Measurements from ENCODE around the gene NFE2. TPM values are rescaled to one million over a fixed set of nuclear protein-coding genes. Genes with fewer than 3 reads are reported as not detected.
A peak's percentile ranks its signal among the peaks of the same experiment; 100 is the strongest.
"Not testable (repeated sequence)": the region's sequence is repeated elsewhere in the genome, so short reads cannot be mapped to it uniquely, and the experiment has no call there.

NFE2 gene
- not detected in 2 replicates for total RNA-seq

DNA sequence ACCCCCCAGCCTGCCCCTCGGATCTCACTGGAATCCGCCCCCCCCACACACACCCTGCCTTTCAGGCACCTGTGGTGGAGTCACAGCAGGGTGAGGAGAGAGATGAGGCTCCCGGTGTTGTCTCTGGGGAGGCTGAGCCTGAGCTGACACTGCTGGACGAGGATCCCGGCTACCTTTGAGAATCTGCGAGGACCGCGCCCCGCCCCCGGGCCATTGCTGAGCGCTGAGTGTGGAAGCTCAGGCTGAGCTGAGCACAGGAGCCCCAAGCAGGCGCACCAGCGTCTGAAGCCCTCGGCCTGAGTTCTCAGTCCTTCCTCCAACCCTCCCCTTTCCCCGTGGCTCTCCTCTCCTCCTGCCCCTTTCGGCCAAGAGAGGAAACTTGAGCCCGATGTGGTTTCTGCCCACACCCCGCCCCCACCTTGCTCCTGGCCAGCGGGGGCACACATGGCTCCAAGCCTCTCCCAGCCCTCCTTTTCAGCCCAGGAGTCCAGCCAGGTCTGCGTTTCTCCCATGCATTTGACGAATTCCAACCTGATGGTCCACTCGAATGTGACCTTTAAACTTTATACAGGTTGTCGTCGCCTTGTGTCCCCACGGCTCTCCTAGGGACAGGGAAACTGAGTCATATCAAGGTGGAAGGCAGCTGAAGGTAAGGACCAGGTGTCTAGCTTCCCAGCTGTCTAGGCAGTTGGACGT, at the start of gene NFE2:
Gene NFE2 (minus strand): TSS at position 284 of the 696 bp plus-strand sequence. CDS start 5,767 bp downstream, outside the sequence.
- peak in 1 of 2 donors; percentile 19 for DNase-seq (ENCODE audit: low read depth in 2 of 2)

DNA sequence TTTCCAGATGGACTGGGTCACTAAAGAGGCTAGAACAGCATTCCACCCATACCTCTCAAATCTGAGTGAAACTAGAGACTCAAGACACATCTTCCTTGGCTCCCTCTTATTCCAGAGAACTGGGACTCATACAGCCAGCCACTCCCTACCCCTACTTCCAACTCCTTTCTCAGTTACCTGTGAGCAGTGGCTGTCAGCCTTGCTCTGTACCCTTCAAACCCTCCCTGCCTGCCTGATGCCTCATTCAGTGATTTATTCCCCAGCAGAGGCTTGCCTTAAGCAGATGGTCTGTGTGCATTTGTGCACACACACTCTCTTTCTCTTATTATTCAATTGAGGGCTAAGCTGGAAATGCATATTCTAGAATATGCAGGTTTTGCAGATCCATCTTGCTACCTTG, 48.9 kb upstream of the NFE2 start:
- DNase-seq (ENCODE audit: low read depth in 2 of 2), result no peak

- DNase-seq (ENCODE audit: low read depth in 2 of 2), result no peak
Observed at GRCh38 chr12:54349036-54349435, 48.2 kb upstream of the NFE2 start.

DNA sequence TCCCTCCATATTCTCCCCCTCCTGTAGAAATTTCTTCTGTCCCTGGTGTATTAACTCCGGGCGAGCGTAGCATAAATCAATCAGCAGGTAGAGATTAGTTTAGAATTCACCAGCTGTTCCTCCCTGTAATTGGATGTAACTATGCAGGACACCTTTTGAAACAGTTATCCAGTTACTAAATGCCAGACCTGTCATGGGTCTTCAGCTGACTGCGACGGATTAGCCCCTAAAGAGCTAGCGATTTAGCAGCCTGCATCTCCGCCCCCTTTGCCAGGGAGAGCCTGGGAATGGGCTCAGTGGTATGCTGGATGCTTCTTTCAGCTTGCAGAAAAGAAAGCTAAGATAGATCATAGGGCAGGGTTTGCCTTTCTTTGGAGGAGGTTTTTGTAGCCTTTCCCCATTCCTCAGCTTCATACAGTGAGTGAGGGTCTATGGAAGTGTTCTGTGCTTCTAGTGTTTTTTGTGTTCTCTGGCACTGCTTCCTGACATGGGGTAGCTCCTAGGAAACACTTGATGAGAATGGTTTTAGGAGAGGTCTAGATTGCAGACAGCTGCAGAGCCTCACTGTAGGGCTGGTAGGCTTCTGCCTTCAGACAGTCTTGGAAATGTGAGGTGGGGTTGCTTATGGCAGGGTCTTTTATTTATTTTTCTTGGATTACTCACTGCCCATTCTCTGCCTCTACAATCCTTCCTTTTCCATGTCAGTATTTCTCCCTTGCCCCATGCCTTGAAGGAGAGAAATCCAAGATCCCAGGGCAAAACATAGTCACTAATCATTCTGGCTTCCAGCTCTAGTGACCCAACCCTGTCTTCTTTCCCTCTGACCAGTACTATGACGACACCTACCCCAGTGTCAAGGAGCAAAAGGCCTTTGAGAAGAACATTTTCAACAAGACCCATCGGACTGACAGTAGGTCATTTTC, 40.8 kb upstream of the NFE2 start:
- DNase-seq (ENCODE audit: low read depth in 2 of 2), result no peak

DNA sequence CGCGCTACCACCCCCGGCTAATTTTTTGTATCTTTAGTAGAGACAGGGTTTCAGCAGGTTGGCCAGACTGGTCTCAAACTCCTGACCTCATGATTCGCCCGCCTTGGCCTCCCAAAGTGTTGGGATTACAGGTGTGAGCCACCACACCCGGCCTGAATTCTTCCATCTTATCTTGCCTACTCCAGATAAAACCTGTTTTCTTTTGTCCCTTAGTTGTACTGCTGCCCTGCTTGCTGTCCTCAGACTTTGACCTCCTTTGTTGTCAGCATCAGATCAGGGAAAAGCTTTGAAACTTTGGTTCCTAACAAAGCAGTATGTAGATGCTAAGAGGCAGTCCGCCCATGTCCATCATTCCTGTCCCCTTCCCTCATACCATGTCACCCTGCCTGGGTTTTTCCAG, 40.0 kb upstream of the NFE2 start:
- DNase-seq (ENCODE audit: low read depth in 2 of 2), result no peak

- DNase-seq (ENCODE audit: low read depth in 2 of 2), result no peak
Observed at GRCh38 chr12:54338698-54339296, 38.0 kb upstream of the NFE2 start.

GRCh38 chr12:54337854-54338650, 37.2 kb upstream of the NFE2 start:
- DNase-seq (ENCODE audit: low read depth in 2 of 2), result no peak

DNA sequence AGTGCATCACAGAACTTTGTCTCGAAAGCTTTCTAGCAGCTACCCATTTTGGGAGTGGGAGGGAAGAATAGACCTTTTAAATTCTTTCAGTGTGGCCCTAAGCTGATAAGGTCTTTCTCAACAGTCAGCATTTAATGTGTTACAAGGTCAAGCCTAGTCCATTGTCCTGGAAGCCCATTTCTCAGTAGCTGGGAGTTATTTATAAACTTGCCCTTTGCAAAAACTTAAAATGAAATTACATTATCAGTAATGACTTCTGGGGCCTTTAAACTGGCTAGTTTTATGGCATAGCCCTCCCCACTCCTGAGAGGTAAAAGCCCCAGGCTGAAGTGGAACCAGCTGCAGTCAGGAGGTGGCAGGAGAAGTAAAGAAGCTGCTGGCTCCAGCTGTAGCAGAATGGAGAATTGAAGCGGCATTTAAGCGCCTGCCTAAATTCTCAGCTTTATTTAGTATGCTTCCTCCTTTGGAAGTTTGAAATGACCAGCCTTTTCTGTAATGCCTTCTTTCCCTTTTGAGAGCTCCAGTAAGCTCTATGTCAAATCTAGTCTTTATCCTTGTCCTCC, 36.5 kb upstream of the NFE2 start:
- DNase-seq (ENCODE audit: low read depth in 2 of 2), result no peak

DNA sequence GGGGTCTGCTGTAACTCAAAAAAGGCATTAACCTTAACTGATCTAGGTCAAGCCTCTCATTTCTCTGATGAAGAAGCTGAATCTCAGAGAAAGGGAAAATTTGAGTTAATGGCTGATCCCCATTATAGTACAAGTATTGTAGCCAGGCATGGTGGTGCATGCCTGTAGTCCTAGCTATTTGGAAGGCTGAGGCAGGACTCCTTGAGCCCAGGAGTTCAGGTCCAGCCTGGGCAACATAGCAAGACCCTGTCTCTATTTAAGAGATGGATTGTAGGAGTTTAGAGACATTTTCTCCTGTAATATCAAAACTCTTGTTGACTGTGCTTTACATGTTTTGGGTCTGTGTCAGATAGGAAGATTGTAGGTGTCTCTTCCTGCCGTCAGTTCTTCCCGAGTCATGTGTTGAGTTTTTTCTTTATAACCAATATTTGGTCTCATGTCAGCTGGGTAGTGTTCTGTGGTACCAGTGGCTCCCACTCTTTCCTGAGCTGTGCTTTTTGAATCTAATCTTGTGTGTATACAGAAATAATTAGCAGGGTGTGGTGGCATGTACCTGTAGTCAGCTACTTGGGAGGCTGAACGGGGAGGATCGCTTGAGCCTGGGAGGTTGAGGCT, 32.7 kb upstream of the NFE2 start:
- DNase-seq (ENCODE audit: low read depth in 2 of 2), result no peak

DNA sequence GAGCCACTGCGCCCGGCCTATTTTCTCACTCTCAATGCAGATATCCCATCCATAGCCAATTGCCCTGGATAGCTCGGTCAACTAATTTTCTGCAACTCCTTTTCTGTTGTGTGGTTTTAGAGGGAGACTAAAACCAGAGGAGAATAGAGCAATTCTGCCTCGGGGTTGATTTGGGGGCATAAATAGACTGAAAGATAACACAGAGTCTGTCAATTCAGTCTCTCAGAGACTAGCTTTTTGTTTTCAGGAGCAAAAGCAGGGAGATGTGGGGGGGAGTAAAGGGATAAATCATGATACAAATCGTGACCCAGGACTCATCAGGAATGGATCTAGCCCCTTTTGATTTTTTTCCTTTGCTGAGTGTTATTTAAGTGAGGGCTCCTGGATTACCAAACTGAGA, 30.6 kb upstream of the NFE2 start:
- DNase-seq (ENCODE audit: low read depth in 2 of 2), result no peak

- no peak for DNase-seq (ENCODE audit: low read depth in 2 of 2)
Observed at GRCh38 chr12:54330442-54330841, 29.6 kb upstream of the NFE2 start.

- no peak for DNase-seq (ENCODE audit: low read depth in 2 of 2)
Observed at GRCh38 chr12:54329759-54330158, 28.9 kb upstream of the NFE2 start.

DNA sequence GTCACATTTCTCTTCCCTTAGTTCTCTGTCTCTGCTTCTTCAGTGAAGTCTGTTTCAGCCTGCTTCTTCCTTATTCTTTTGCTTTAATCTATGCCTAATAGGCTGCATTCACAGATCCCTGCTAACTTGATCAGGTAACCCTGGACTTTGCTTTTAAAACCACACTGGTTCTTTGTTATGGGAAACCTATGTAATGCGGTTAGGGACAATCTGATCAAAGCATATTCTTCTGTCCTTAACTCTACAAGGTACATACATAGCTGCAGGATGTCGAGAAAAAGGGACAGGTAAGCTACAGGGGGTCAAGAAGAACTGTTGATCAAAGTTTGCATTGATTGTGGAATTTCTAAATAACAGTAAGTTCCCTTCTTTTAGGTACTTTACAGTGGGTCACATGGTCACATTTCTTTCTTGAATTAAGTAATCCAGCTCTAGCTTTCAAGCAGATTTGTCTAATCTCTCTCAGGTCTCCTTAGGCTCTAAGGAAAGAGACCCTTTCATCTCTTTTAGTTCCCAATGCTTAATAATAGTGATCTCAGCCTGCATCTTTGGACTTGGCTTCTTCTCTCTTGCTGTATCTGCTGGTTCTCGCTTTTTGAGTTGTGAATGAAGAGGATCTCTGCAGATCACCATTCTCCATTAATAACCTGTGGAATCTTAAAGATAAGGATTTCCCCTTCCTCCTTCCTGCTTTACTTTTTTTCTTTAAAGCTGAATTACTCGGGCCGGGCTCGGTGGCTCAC, 28.0 kb upstream of the NFE2 start:
- no peak for DNase-seq (ENCODE audit: low read depth in 2 of 2)

DNA sequence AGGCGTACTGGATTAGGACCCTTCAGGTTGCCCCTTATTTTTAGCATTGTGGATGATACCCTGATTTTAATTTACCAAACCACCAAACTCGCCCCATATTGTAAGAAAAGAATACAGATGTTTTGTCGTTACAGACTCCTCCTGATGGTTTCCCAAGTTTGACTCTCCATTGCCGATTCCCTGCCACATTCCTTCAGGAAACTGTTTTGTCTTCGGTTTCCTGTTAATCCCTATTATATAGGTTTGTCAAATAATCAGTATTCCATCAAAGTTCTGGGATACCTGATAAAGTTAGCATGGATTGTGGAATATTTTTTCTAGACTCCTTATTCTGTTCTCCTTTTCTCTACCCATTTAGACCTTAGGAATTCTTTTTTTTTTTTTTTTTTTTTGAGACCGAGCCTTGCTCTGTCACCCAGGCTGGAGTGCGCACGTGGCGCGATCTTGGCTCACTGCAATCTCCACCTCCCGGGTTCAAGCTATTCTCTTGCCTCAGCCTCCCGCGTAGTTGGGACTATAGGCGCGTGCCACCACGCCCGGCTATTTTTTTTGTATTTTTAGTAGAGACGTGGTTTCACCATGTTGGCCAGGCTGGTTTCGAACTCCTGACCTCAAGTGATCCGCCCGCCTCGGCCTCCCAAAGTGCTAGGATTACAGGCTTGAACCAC, 24.8 kb upstream of the NFE2 start:
- DNase-seq (ENCODE audit: low read depth in 2 of 2), result not testable (repeated sequence)

GRCh38 chr12:54324617-54325441, 24.0 kb upstream of the NFE2 start, which contains the start of gene COPZ1:
COPZ1 (plus strand) TSS chr12:54325131; CDS start chr12:54325164, 33 bp downstream.
- DNase-seq (ENCODE audit: low read depth in 2 of 2), result peak; percentile 99 to 100

DNA sequence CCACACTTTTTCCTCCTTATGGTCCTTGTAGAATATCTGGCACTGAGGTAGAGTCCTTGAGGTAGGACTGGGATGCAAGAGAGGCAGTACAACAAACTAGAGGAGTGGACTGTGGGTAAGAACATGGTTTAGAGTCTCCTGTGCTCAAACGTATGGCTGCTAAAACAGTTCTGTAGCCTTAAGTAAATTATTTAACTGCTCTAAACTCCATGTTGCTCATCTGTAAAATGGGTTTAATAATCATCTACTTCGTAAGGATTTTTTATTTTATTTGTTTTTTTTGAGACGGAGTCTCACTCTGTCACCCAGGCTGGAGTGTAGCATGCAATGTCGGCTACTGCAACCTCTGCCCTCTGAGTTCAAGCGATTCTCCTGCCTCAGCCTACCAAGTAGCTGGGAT, 20.5 kb upstream of the NFE2 start:
- DNase-seq (ENCODE audit: low read depth in 2 of 2), result no peak

DNA sequence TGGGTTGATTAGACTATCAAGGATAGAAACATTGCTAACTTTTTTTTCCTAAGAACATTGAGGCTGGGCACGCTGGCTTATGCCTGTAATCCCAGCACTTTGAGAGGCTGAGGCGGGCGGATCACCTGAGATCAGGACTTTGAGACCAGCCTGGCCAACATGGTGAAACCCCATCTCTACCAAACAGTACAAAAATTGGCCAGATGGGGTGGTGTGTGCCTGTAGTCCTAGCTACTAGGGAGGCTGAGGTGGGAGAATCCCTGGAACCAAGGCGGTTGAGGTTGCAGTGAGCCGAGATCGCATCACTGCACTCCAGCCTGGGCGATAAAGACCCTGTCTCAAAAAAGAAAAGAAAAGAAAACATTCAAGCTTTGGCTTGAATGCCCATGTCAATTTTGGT, 11.5 kb upstream of the NFE2 start:
- not testable (repeated sequence) for DNase-seq (ENCODE audit: low read depth in 2 of 2)

DNA sequence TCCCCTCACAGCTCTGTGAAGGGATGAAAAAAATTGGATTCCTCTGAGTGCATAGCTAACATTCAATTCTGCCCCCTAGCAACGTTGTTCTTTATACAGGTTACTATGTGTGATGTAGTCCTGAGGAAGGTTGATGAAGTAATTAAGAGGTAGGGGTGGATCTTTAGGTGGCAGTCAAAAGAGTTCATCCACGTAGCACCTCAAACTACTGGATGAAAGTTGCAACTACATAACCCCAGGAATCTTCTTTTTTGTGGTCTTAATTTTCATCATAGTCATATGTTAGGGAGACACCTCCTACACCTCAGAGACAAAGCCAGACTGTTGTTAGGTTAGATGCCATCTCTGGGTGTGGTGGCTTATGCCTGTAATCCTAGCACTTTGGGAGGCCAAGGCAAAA, 10.2 kb upstream of the NFE2 start:
- DNase-seq (ENCODE audit: low read depth in 2 of 2), result no peak

All from dermis microvascular lymphatic vessel endothelial cell (primary cell).